ENCODE measurements around the gene GPX3.

The GPX3 gene

GRCh38 chr5:151018846-151019245 lies 1.5 kb upstream of the GPX3 start:
- TF ChIP-seq SIN3A (IDR thresholded peaks at IDR 0.05; ENCODE audit: borderline replicate concordance, insufficient read depth, low read length), result no peak
- TF ChIP-seq, protein P1, sequence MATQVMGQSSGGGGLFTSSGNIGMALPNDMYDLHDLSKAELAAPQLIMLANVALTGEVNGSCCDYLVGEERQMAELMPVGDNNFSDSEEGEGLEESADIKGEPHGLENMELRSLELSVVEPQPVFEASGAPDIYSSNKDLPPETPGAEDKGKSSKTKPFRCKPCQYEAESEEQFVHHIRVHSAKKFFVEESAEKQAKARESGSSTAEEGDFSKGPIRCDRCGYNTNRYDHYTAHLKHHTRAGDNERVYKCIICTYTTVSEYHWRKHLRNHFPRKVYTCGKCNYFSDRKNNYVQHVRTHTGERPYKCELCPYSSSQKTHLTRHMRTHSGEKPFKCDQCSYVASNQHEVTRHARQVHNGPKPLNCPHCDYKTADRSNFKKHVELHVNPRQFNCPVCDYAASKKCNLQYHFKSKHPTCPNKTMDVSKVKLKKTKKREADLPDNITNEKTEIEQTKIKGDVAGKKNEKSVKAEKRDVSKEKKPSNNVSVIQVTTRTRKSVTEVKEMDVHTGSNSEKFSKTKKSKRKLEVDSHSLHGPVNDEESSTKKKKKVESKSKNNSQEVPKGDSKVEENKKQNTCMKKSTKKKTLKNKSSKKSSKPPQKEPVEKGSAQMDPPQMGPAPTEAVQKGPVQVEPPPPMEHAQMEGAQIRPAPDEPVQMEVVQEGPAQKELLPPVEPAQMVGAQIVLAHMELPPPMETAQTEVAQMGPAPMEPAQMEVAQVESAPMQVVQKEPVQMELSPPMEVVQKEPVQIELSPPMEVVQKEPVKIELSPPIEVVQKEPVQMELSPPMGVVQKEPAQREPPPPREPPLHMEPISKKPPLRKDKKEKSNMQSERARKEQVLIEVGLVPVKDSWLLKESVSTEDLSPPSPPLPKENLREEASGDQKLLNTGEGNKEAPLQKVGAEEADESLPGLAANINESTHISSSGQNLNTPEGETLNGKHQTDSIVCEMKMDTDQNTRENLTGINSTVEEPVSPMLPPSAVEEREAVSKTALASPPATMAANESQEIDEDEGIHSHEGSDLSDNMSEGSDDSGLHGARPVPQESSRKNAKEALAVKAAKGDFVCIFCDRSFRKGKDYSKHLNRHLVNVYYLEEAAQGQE (IDR thresholded peaks at IDR 0.05; ENCODE audit: insufficient read depth in 1 of 2, low read depth in 2 of 2, low read length in 2 of 2), result no peak
- TF ChIP-seq FOXP2 (optimal IDR thresholded peaks at IDR 0.05; ENCODE audit: borderline replicate concordance, extremely low read depth, extremely low read length, insufficient read depth), result no peak

GRCh38 chr5:151019331-151019730 lies 1.1 kb upstream of the GPX3 start:
- TF ChIP-seq TAF1 (IDR thresholded peaks at IDR 0.05; ENCODE audit: borderline replicate concordance, insufficient read depth, low read length), result no peak
- TF ChIP-seq, protein P1 (IDR thresholded peaks at IDR 0.05; ENCODE audit: insufficient read depth in 1 of 2, low read depth in 2 of 2, low read length in 2 of 2), result no peak
- TF ChIP-seq POLR2AphosphoS5 (IDR thresholded peaks at IDR 0.05; ENCODE audit: low read depth, low read length), result no peak
- TF ChIP-seq SIN3A (IDR thresholded peaks at IDR 0.05; ENCODE audit: borderline replicate concordance, insufficient read depth, low read length), result no peak
- no peak for TF ChIP-seq FOXP2 (optimal IDR thresholded peaks at IDR 0.05; ENCODE audit: borderline replicate concordance, extremely low read depth, extremely low read length, insufficient read depth)

DNA sequence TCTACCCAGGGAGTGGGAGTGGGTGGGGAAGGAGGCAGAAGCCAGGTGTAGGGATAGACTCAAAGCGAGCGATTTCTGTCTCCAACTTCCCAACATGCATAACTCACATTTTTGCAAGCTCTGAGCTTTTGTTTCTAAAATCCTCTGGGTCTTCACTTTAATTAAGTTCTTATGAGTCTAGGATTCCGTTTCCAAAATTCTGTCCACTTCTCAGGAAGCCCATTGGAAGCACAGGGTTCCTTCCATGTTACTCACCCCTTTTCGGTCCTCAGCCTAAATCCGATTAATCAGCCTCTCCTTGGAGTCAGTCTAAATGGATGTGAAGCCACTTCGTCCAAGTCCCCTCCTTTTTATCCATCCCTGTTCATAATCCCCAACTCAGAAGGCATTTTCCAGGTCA lies 1.4 kb downstream of the GPX3 start:
- TF ChIP-seq FOXP2 (optimal IDR thresholded peaks at IDR 0.05; ENCODE audit: borderline replicate concordance, extremely low read depth, extremely low read length, insufficient read depth), result no peak
- TF ChIP-seq, protein P1 (IDR thresholded peaks at IDR 0.05; ENCODE audit: insufficient read depth in 1 of 2, low read depth in 2 of 2, low read length in 2 of 2), result no peak
- no peak for TF ChIP-seq POLR2AphosphoS5 (IDR thresholded peaks at IDR 0.05; ENCODE audit: low read depth, low read length)
- TF ChIP-seq SIN3A (IDR thresholded peaks at IDR 0.05; ENCODE audit: borderline replicate concordance, insufficient read depth, low read length), result no peak
- no peak for TF ChIP-seq TAF1 (IDR thresholded peaks at IDR 0.05; ENCODE audit: borderline replicate concordance, insufficient read depth, low read length)

GRCh38 chr5:151022511-151023018 lies 2.2 kb downstream of the GPX3 start:
- TF ChIP-seq FOXP2 (optimal IDR thresholded peaks at IDR 0.05; ENCODE audit: borderline replicate concordance, extremely low read depth, extremely low read length, insufficient read depth) (no peak), POLR2AphosphoS5 (IDR thresholded peaks at IDR 0.05; ENCODE audit: low read depth, low read length) (no peak), TAF1 (IDR thresholded peaks at IDR 0.05; ENCODE audit: borderline replicate concordance, insufficient read depth, low read length) (no peak), SIN3A (IDR thresholded peaks at IDR 0.05; ENCODE audit: borderline replicate concordance, insufficient read depth, low read length) (no peak)
- TF ChIP-seq, protein P1 (IDR thresholded peaks at IDR 0.05; ENCODE audit: insufficient read depth in 1 of 2, low read depth in 2 of 2, low read length in 2 of 2), result no peak

All from PFSK-1 (cell line).